ENCODE data around the gene SUMO3.

DNA sequence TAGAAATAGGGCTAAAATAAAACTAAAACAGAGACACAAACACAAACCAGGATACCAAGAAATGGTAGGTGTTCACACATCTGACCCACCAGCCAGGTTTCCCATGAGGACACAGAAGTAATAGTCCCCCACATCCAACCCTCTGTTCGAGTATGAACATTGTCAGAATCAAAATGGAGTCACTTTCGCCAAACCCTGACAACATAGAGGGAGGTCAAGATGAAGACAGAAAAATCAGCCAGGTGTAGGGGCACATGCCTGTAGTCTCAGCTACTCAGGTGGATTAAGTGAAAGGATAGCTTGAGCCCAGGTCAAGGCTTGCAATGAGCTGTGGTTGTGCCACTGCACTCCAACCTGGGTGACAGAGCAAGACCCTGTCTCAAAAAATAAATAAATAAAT lies 20.1 kb downstream of the SUMO3 start:
- TF ChIP-seq, protein P1, sequence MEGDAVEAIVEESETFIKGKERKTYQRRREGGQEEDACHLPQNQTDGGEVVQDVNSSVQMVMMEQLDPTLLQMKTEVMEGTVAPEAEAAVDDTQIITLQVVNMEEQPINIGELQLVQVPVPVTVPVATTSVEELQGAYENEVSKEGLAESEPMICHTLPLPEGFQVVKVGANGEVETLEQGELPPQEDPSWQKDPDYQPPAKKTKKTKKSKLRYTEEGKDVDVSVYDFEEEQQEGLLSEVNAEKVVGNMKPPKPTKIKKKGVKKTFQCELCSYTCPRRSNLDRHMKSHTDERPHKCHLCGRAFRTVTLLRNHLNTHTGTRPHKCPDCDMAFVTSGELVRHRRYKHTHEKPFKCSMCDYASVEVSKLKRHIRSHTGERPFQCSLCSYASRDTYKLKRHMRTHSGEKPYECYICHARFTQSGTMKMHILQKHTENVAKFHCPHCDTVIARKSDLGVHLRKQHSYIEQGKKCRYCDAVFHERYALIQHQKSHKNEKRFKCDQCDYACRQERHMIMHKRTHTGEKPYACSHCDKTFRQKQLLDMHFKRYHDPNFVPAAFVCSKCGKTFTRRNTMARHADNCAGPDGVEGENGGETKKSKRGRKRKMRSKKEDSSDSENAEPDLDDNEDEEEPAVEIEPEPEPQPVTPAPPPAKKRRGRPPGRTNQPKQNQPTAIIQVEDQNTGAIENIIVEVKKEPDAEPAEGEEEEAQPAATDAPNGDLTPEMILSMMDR (conservative IDR thresholded peaks at IDR 0.05; ENCODE audit: low read length) = no peak
- no peak for TF ChIP-seq EZH2phosphoT487 (IDR thresholded peaks at IDR 0.05; ENCODE audit: borderline replicate concordance, low read depth, low read length)
